ENCODE data around the gene CDC40. TPM values are rescaled to one million over a fixed set of nuclear protein-coding genes. Genes with fewer than 3 reads are reported as not detected.

The CDC40 gene
- total and polyA plus RNA-seq, 10 of the 15 experiments (the other 5 are each of a cell fraction or from before 2014, with no cell fraction given) = 20.1 to 35.5 (median 26.1) TPM

GRCh38 chr6:110232450-110232849 is 52.2 kb downstream of the CDC40 start (continued):
- TF ChIP-seq ZBTB40 (IDR thresholded peaks at IDR 0.05; ENCODE audit: borderline replicate concordance) (no peak), RUNX3 (IDR thresholded peaks at IDR 0.05; ENCODE audit: low read length) (no peak), CUX1 (IDR thresholded peaks at IDR 0.05; ENCODE audit: insufficient replicate concordance, low read depth, low read length) (no peak), PBX3 (IDR thresholded peaks at IDR 0.05; ENCODE audit: insufficient replicate concordance, low read depth, low read length) (no peak), BRCA1 (IDR thresholded peaks at IDR 0.05; ENCODE audit: low read depth, low read length) (no peak), JUND (IDR thresholded peaks at IDR 0.05; ENCODE audit: low read depth, low read length) (no peak), PKNOX1 (IDR thresholded peaks at IDR 0.05) (no peak), ASH2L (IDR thresholded peaks at IDR 0.05; ENCODE audit: borderline replicate concordance, low read depth) (no peak), KAT2A (conservative IDR thresholded peaks at IDR 0.05; ENCODE audit: control insufficient read depth, low read depth, low read length) (no peak)
